KMS-11 (cell line): ENCODE data around the gene ADCY6.
A peak's percentile ranks its signal among the peaks of the same experiment; 100 is the strongest.

Experiments used
- H2AFZ ChIP-seq: fragments of 200-600 bp; sonication (generic); 2 replicates; pipeline ENCODE4 v1.6.1; 2016; ENCODE audit warnings: antibody characterized with exemption, mixed run types, low read depth
- H3K27ac ChIP-seq: fragments of 200-600 bp; sonication (generic); 2 replicates; pipeline ENCODE4 v1.6.1; 2016; ENCODE audit warnings: mild to moderate bottlenecking, mixed run types
- H3K27me3 ChIP-seq: fragments of 200-600 bp; sonication (generic); 2 replicates; pipeline ENCODE4 v1.6.1; 2017; ENCODE audit warnings: mild to moderate bottlenecking, low read depth, mixed run types, moderate library complexity; ENCODE audit not compliant: insufficient read depth
- H3K36me3 ChIP-seq: fragments of 200-600 bp; sonication (generic); 2 replicates; pipeline ENCODE4 v1.6.1; 2017; ENCODE audit warnings: mild to moderate bottlenecking, mixed run types; ENCODE audit not compliant: insufficient read depth
- H3K4me1 ChIP-seq: fragments of 200-600 bp; sonication (generic); 2 replicates; pipeline ENCODE4 v1.6.1; 2016; ENCODE audit warnings: mild to moderate bottlenecking, low read depth, mixed run types; ENCODE audit not compliant: poor library complexity, severe bottlenecking
- H3K4me2 ChIP-seq: fragments of 200-600 bp; sonication (generic); 2 replicates; pipeline ENCODE4 v1.7.0; 2016; ENCODE audit warnings: mild to moderate bottlenecking, mixed run types
- H3K4me3 ChIP-seq: fragments of 200-600 bp; sonication (generic); IDR thresholded peaks from 2 replicates; pipeline ENCODE4 v1.6.1; 2017; ENCODE audit warnings: low read depth, low read length, mixed read lengths; ENCODE audit not compliant: insufficient read depth
- H3K79me2 ChIP-seq: fragments of 200-600 bp; sonication (generic); 2 replicates; pipeline ENCODE4 v1.6.1; 2016; ENCODE audit warnings: low read depth, mixed run types; ENCODE audit not compliant: insufficient read depth
- H3K9ac ChIP-seq: fragments of 200-600 bp; sonication (generic); 2 replicates; pipeline ENCODE4 v1.6.1; 2016; ENCODE audit warnings: mild to moderate bottlenecking, mixed run types
- H4K20me1 ChIP-seq: fragments of 200-600 bp; sonication (generic); 2 replicates; pipeline ENCODE4 v1.6.1; 2016; ENCODE audit warnings: mild to moderate bottlenecking, mixed run types; ENCODE audit not compliant: insufficient read depth
- CTCF ChIP-seq: fragments of 200-600 bp; sonication (generic); conservative IDR thresholded peaks from 2 replicates; pipeline ENCODE4 v1.6.1; 2017; ENCODE audit warnings: low read depth, mild to moderate bottlenecking, antibody characterized with exemption, low read length, moderate library complexity, mixed read lengths

The ADCY6 gene

GRCh38 chr12:48822711-48823110 lies 33.8 kb upstream of the ADCY6 start:
- H3K79me2 ChIP-seq = no peaks in the 10 kb centered on the region
- H2AFZ ChIP-seq = no peak overlapping the region
- no peak overlapping the region for H3K4me2 ChIP-seq
- no peak overlapping the region for H3K9ac ChIP-seq
- TF ChIP-seq CTCF = no peak
- no peak overlapping the region for H3K4me3 ChIP-seq
- no peak overlapping the region for H3K27ac ChIP-seq
- H3K27me3 ChIP-seq = no peaks in the 10 kb centered on the region
- H3K4me1 ChIP-seq = peaks cover 3% of the 10 kb centered on the region
- no peaks in the 10 kb centered on the region for H4K20me1 ChIP-seq
- no peaks in the 10 kb centered on the region for H3K36me3 ChIP-seq

- Histone ChIP-seq H3K4me3 (no peak overlapping the region), H2AFZ (no peak overlapping the region), H3K27ac (no peak overlapping the region), H3K27me3 (no peaks in the 10 kb centered on the region), H3K79me2 (no peaks in the 10 kb centered on the region), H3K9ac (no peak overlapping the region), H4K20me1 (no peaks in the 10 kb centered on the region), H3K4me1 (peaks cover 8% of the 10 kb centered on the region), H3K4me2 (no peak overlapping the region), H3K36me3 (no peaks in the 10 kb centered on the region)
- TF ChIP-seq CTCF = no peak
Observed at GRCh38 chr12:48822139-48822538, 33.2 kb upstream of the ADCY6 start.

- TF ChIP-seq CTCF = no peak
- H3K4me2 ChIP-seq = no peak overlapping the region
- H3K9ac ChIP-seq = no peak overlapping the region
- H3K36me3 ChIP-seq = no peaks in the 10 kb centered on the region
- no peak overlapping the region for H2AFZ ChIP-seq
- H3K4me3 ChIP-seq = no peak overlapping the region
- peaks cover 17% of the 10 kb centered on the region for H3K4me1 ChIP-seq
- H3K27me3 ChIP-seq = no peaks in the 10 kb centered on the region
- H3K27ac ChIP-seq = no peak overlapping the region
- no peaks in the 10 kb centered on the region for H4K20me1 ChIP-seq
- no peaks in the 10 kb centered on the region for H3K79me2 ChIP-seq
Observed at GRCh38 chr12:48819986-48820725, 31.3 kb upstream of the ADCY6 start.

- Histone ChIP-seq H3K36me3 (no peaks in the 10 kb centered on the region), H3K4me1 (peaks cover 17% of the 10 kb centered on the region), H3K4me3 (peak overlapping the region; percentile 39), H3K27ac (no peak overlapping the region), H4K20me1 (no peaks in the 10 kb centered on the region), H3K79me2 (no peaks in the 10 kb centered on the region), H3K4me2 (peak overlapping the region; percentile 90), H2AFZ (peak overlapping the region; percentile 78; the same call in 1 of the 2 replicates), H3K9ac (no peak overlapping the region; the same call in 1 of the 2 replicates), H3K27me3 (no peaks in the 10 kb centered on the region)
- TF ChIP-seq CTCF = 0 out of 2 replicates have a peak, but pooled peaks have one; percentile 24
Observed at GRCh38 chr12:48818831-48819590, 30.1 kb upstream of the ADCY6 start.
